ENCODE data around the gene PLPPR1. TPM values are rescaled to one million over a fixed set of nuclear protein-coding genes. Genes with fewer than 3 reads are reported as not detected.
A peak's percentile ranks its signal among the peaks of the same experiment; 100 is the strongest.

The PLPPR1 gene
- total and polyA plus RNA-seq, 4 donors: 1.2 to 26.3 (median 2.4) TPM

- no peaks in the 10 kb centered on the region for H3K36me3 ChIP-seq (ENCODE audit: control insufficient read depth in 4 of 4, insufficient read depth in 3 of 4, low read depth in 1 of 4, low read length in 3 of 4)
- no peaks in the 10 kb centered on the region for H3K27me3 ChIP-seq (ENCODE audit: control insufficient read depth in 4 of 4, insufficient read depth in 4 of 4, low read length in 3 of 4)
- DNase-seq (ENCODE audit: low spot score): no peak
- H3K4me1 ChIP-seq (ENCODE audit: control insufficient read depth in 4 of 4, insufficient read depth in 4 of 4, low read length in 3 of 4): peaks cover 2 to 15% (median 3%) of the 10 kb centered on the region in 4 donors
- no peak overlapping the region for H3K27ac ChIP-seq (ENCODE audit: low read depth in 1 of 2, low read length in 2 of 2)
- H3K9me3 ChIP-seq (ENCODE audit: control insufficient read depth in 4 of 4, low read length in 3 of 4): no peaks in the 10 kb centered on the region
- H3K4me3 ChIP-seq (ENCODE audit: low read depth in 1 of 3, low read length in 3 of 3): no peak overlapping the region
- H3K9ac ChIP-seq (ENCODE audit: low read depth in 1 of 2, low read length in 2 of 2): no peak overlapping the region
- TF ChIP-seq HNF4A (conservative IDR thresholded peaks at IDR 0.05) (peak; percentile 29 to 73), MAX (IDR thresholded peaks at IDR 0.05) (no peak), FOXA1 (IDR thresholded peaks at IDR 0.05) (no peak), RAD21 (IDR thresholded peaks at IDR 0.05) (peak in 1 of 2 donors; percentile 15), ATF3 (IDR thresholded peaks at IDR 0.05) (no peak), YY1 (IDR thresholded peaks at IDR 0.05) (no peak), HNF4G (IDR thresholded peaks at IDR 0.05) (peak; percentile 16), RXRA (IDR thresholded peaks at IDR 0.05) (peak in 1 of 2 donors; percentile 21)
Measured at GRCh38 chr9:101341958-101342357, 313.4 kb downstream of the PLPPR1 start.

DNA sequence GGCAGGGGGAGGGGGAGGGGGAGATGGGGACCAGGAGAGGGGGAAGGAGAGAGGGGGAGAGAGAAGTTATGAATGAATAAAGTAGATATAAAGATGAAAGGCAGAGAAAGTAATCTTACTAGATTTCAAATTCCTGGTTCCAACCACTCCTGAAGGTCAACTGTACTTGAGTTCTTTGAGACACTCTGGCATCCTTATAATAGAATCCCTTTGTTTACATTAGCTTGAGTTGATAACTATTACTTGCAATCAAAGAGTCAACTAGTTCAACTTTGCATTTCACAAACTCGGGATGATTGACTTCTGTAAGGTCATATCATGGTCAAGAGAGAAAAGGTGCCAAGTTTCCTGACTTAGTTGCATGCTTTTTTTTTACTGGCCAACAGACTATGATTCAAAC, 314.1 kb downstream of the PLPPR1 start:
- 15% methylated on average over 1 of the region's 1 CpG for WGBS

More for the DNA sequence above, 314.1 kb downstream of the PLPPR1 start:
- Histone ChIP-seq H3K4me1 (ENCODE audit: control insufficient read depth in 4 of 4, insufficient read depth in 4 of 4, low read length in 3 of 4) (peaks cover 2 to 18% (median 5%) of the 10 kb centered on the region in 4 donors), H3K36me3 (ENCODE audit: control insufficient read depth in 4 of 4, insufficient read depth in 3 of 4, low read depth in 1 of 4, low read length in 3 of 4) (no peaks in the 10 kb centered on the region), H3K4me3 (ENCODE audit: low read depth in 1 of 3, low read length in 3 of 3) (no peak overlapping the region), H3K27ac (ENCODE audit: low read depth in 1 of 2, low read length in 2 of 2) (no peak overlapping the region), H3K9me3 (ENCODE audit: control insufficient read depth in 4 of 4, low read length in 3 of 4) (no peaks in the 10 kb centered on the region), H3K9ac (ENCODE audit: low read depth in 1 of 2, low read length in 2 of 2) (no peak overlapping the region), H3K27me3 (ENCODE audit: control insufficient read depth in 4 of 4, insufficient read depth in 4 of 4, low read length in 3 of 4) (no peaks in the 10 kb centered on the region)
- no peak for TF ChIP-seq CTCF (IDR thresholded peaks at IDR 0.05; ENCODE audit: low read depth, low read length, missing input control)
- no peak for TF ChIP-seq EGR1 (IDR thresholded peaks at IDR 0.05; ENCODE audit: low read depth in 2 of 2)
- TF ChIP-seq ATF3 (IDR thresholded peaks at IDR 0.05): no peak
- no peak for TF ChIP-seq FOXA1 (IDR thresholded peaks at IDR 0.05)
- no peak for TF ChIP-seq SP1 (IDR thresholded peaks at IDR 0.05)
- no peak for TF ChIP-seq MAX (IDR thresholded peaks at IDR 0.05)
- no peak for TF ChIP-seq JUND (IDR thresholded peaks at IDR 0.05)
- TF ChIP-seq, protein P1, sequence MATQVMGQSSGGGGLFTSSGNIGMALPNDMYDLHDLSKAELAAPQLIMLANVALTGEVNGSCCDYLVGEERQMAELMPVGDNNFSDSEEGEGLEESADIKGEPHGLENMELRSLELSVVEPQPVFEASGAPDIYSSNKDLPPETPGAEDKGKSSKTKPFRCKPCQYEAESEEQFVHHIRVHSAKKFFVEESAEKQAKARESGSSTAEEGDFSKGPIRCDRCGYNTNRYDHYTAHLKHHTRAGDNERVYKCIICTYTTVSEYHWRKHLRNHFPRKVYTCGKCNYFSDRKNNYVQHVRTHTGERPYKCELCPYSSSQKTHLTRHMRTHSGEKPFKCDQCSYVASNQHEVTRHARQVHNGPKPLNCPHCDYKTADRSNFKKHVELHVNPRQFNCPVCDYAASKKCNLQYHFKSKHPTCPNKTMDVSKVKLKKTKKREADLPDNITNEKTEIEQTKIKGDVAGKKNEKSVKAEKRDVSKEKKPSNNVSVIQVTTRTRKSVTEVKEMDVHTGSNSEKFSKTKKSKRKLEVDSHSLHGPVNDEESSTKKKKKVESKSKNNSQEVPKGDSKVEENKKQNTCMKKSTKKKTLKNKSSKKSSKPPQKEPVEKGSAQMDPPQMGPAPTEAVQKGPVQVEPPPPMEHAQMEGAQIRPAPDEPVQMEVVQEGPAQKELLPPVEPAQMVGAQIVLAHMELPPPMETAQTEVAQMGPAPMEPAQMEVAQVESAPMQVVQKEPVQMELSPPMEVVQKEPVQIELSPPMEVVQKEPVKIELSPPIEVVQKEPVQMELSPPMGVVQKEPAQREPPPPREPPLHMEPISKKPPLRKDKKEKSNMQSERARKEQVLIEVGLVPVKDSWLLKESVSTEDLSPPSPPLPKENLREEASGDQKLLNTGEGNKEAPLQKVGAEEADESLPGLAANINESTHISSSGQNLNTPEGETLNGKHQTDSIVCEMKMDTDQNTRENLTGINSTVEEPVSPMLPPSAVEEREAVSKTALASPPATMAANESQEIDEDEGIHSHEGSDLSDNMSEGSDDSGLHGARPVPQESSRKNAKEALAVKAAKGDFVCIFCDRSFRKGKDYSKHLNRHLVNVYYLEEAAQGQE (IDR thresholded peaks at IDR 0.05): no peak
- TF ChIP-seq FOXA2 (IDR thresholded peaks at IDR 0.05): peak; percentile 65
- TF ChIP-seq HNF4A (conservative IDR thresholded peaks at IDR 0.05): peak; percentile 24 to 28
- TF ChIP-seq HNF4G (IDR thresholded peaks at IDR 0.05): no peak
- TF ChIP-seq, protein P2, sequence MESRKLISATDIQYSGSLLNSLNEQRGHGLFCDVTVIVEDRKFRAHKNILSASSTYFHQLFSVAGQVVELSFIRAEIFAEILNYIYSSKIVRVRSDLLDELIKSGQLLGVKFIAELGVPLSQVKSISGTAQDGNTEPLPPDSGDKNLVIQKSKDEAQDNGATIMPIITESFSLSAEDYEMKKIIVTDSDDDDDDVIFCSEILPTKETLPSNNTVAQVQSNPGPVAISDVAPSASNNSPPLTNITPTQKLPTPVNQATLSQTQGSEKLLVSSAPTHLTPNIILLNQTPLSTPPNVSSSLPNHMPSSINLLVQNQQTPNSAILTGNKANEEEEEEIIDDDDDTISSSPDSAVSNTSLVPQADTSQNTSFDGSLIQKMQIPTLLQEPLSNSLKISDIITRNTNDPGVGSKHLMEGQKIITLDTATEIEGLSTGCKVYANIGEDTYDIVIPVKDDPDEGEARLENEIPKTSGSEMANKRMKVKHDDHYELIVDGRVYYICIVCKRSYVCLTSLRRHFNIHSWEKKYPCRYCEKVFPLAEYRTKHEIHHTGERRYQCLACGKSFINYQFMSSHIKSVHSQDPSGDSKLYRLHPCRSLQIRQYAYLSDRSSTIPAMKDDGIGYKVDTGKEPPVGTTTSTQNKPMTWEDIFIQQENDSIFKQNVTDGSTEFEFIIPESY (IDR thresholded peaks at IDR 0.05): no peak
- no peak for TF ChIP-seq YY1 (IDR thresholded peaks at IDR 0.05)
- no peak for TF ChIP-seq GABPA (IDR thresholded peaks at IDR 0.05 in 1 of 2, conservative IDR thresholded peaks at IDR 0.05 in 1 of 2)
- TF ChIP-seq TAF1 (conservative IDR thresholded peaks at IDR 0.05): no peak
- TF ChIP-seq NR2F2 (IDR thresholded peaks at IDR 0.05): no peak
- no peak for TF ChIP-seq RAD21 (IDR thresholded peaks at IDR 0.05)
- TF ChIP-seq RXRA (IDR thresholded peaks at IDR 0.05): peak; percentile 57 to 59
- DNase-seq (ENCODE audit: low spot score): no peak
